H1 (cell line): Measurements from ENCODE around the gene SIX3. TPM values are rescaled to one million over a fixed set of nuclear protein-coding genes. Genes with fewer than 3 reads are reported as not detected.

ENCODE experiments used
- CTCF ChIA-PET: fragments of 300-600 bp; sonication (Branson Sonifier 250); formaldehyde crosslinking; loops from one replicate; lab custom pipeline; 2021; ENCODE audit not compliant: partially characterized antibody; lab: Charles Lee
- POLR2A ChIA-PET: fragments of 300-600 bp; sonication (Branson Sonifier 250); formaldehyde crosslinking; loops from one replicate; lab custom pipeline; 2021; ENCODE audit warnings: inconsistent platforms; ENCODE audit not compliant: partially characterized antibody; lab: Charles Lee
- DNase-seq, 2 experiments: peaks; one replicate each; pipeline versions ENCODE4 v3.0.0 to v3.0.0-alpha.2; 2010 to 2022; ENCODE audit warnings: low spot score in 2 of 2, low read depth in 1 of 2, mixed read lengths in 1 of 2
- FAIRE-seq: peaks from 2 replicates; lab custom pipeline; 2011; peaks lifted over from hg19 to GRCh38; lab: Jason Lieb, UNC
- H2AFZ ChIP-seq: 2 replicates; pipeline ENCODE4 v1.8.1; 2012; ENCODE audit warnings: low read length, inconsistent platforms
- H2AK5ac ChIP-seq: 2 replicates; pipeline ENCODE4 v1.6.1; 2013; ENCODE audit warnings: low read depth, low read length
- H2BK120ac ChIP-seq: replicated peaks from 2 replicates; pipeline ENCODE3; 2013; ENCODE audit warnings: low read depth, low read length, inconsistent platforms
- H2BK12ac ChIP-seq: 2 replicates; pipeline ENCODE4 v1.6.1; 2013; ENCODE audit warnings: low read depth, low read length
- H2BK15ac ChIP-seq: 2 replicates; pipeline ENCODE4 v1.6.1; 2013; ENCODE audit warnings: low read length
- H2BK20ac ChIP-seq: 2 replicates; pipeline ENCODE4 v1.6.1; 2013; ENCODE audit warnings: low read length
- H2BK5ac ChIP-seq: 2 replicates; pipeline ENCODE4 v1.6.1; 2013; ENCODE audit warnings: low read depth, low read length
- H3K14ac ChIP-seq: 2 replicates; pipeline ENCODE4 v1.6.1; 2013; ENCODE audit warnings: inconsistent platforms; ENCODE audit not compliant: insufficient read length
- H3K18ac ChIP-seq: 2 replicates; pipeline ENCODE4 v1.6.1; 2013; ENCODE audit warnings: low read length; ENCODE audit errors: extremely low read depth
- H3K23ac ChIP-seq: 2 replicates; pipeline ENCODE4 v1.6.1; 2013; ENCODE audit warnings: inconsistent platforms; ENCODE audit not compliant: insufficient read length
- H3K23me2 ChIP-seq: 2 replicates; pipeline ENCODE4 v1.6.1; 2013; ENCODE audit warnings: low read depth, low read length
- H3K27ac ChIP-seq: 2 replicates; pipeline ENCODE4 v1.6.1; 2011; ENCODE audit warnings: low read depth, low read length, inconsistent platforms
- H3K27me3 ChIP-seq, 4 experiments: replicated peaks in 1 of 4; 1 replicate in 1 of 4; 2 replicates in 3 of 4; pipeline versions ENCODE4 v1.6.1 to v1.8.1; 2011 to 2013; ENCODE audit warnings: low read length in 3 of 4, mild to moderate bottlenecking in 3 of 4, inconsistent platforms in 2 of 4, mixed read lengths in 2 of 4, moderate library complexity in 1 of 4; ENCODE audit not compliant: control insufficient read depth in 3 of 4, insufficient read depth in 3 of 4; ENCODE audit errors: extremely low read depth in 1 of 4
- H3K36me3 ChIP-seq, 4 experiments: 2 replicates each; pipeline versions ENCODE4 v1.6.1 to v1.8.1; 2011 to 2013; ENCODE audit warnings: mild to moderate bottlenecking in 4 of 4, low read length in 3 of 4, moderate library complexity in 2 of 4, control low read depth in 1 of 4, inconsistent platforms in 1 of 4; ENCODE audit not compliant: insufficient read depth in 4 of 4, control insufficient read depth in 2 of 4
- H3K4ac ChIP-seq: replicated peaks from 2 replicates; pipeline ENCODE3; 2013; ENCODE audit warnings: low read length, low read depth, mixed read lengths, inconsistent platforms; ENCODE audit not compliant: insufficient read length
- H3K4me1 ChIP-seq, 4 experiments: replicated peaks in 1 of 4; 1 replicate in 1 of 4; 2 replicates in 3 of 4; pipeline versions ENCODE4 v1.6.1 to v1.8.1; 2011 to 2013; ENCODE audit warnings: low read length in 3 of 4, inconsistent platforms in 2 of 4, mixed read lengths in 1 of 4; ENCODE audit not compliant: insufficient read depth in 4 of 4, control insufficient read depth in 3 of 4
- H3K4me2 ChIP-seq, 2 experiments: 2 replicates each; pipeline versions ENCODE4 v1.6.1 to v1.8.1; 2011 to 2013; ENCODE audit warnings: low read depth in 2 of 2, low read length in 2 of 2, control low read depth in 1 of 2, inconsistent platforms in 1 of 2, mild to moderate bottlenecking in 1 of 2; ENCODE audit not compliant: insufficient read depth in 1 of 2
- H3K4me3 ChIP-seq, 4 experiments: fragments of 200-600, 300-600 bp in 1 of 4; sonication (generic), shearing (Covaris generic), sonication (Bioruptor Twin) in 1 of 4; 2 replicates each; pipeline versions ENCODE4 v1.5.1 to v1.8.1; 2011 to 2016; ENCODE audit warnings: low read length in 4 of 4, low read depth in 3 of 4, control low read depth in 2 of 4, inconsistent platforms in 2 of 4, mild to moderate bottlenecking in 2 of 4, mixed read lengths in 1 of 4, moderate library complexity in 1 of 4; ENCODE audit not compliant: insufficient read depth in 2 of 4; ENCODE audit errors: extremely low read depth in 1 of 4
- H3K56ac ChIP-seq: replicated peaks from 2 replicates; pipeline ENCODE3; 2013; ENCODE audit warnings: low read depth, mild to moderate bottlenecking, mixed read lengths, low read length, inconsistent platforms; ENCODE audit not compliant: insufficient read length
- H3K79me1 ChIP-seq: 2 replicates; pipeline ENCODE4 v1.6.1; 2013; ENCODE audit warnings: low read depth, low read length, control low read depth
- H3K79me2 ChIP-seq, 2 experiments: 2 replicates each; pipeline versions ENCODE4 v1.6.1 to v1.8.1; 2012 to 2013; ENCODE audit warnings: low read length in 2 of 2, mild to moderate bottlenecking in 2 of 2, inconsistent platforms in 1 of 2; ENCODE audit not compliant: insufficient read depth in 2 of 2, control insufficient read depth in 1 of 2
- H3K9ac ChIP-seq, 4 experiments: replicated peaks in 1 of 4; 1 replicate in 1 of 4; 2 replicates in 3 of 4; pipeline versions ENCODE4 v1.6.1 to v1.8.1; 2011 to 2013; ENCODE audit warnings: low read depth in 3 of 4, low read length in 3 of 4, control low read depth in 2 of 4, mild to moderate bottlenecking in 2 of 4, moderate library complexity in 2 of 4, inconsistent platforms in 1 of 4; ENCODE audit errors: extremely low read depth in 1 of 4
- H3K9me3 ChIP-seq, 2 experiments: 2 replicates each; pipeline versions ENCODE4 v1.6.1 to v1.8.1; 2012 to 2013; ENCODE audit warnings: mild to moderate bottlenecking in 2 of 2, moderate library complexity in 2 of 2, control low read depth in 1 of 2, inconsistent platforms in 1 of 2, low read depth in 1 of 2, low read length in 1 of 2, mixed read lengths in 1 of 2; ENCODE audit not compliant: insufficient read depth in 2 of 2
- H4K20me1 ChIP-seq, 2 experiments: replicated peaks in 1 of 2; 2 replicates each; pipeline versions ENCODE3 to v1.8.1; 2011 to 2013; ENCODE audit warnings: inconsistent platforms in 2 of 2, low read length in 2 of 2, mild to moderate bottlenecking in 1 of 2; ENCODE audit not compliant: insufficient read depth in 2 of 2, control insufficient read depth in 1 of 2
- H4K5ac ChIP-seq: 2 replicates; pipeline ENCODE4 v1.6.1; 2013; ENCODE audit warnings: low read length, low read depth, mixed read lengths, inconsistent platforms; ENCODE audit not compliant: insufficient read length
- H4K8ac ChIP-seq: 2 replicates; pipeline ENCODE4 v1.8.0; 2013; ENCODE audit warnings: mild to moderate bottlenecking, moderate library complexity, low read length, inconsistent platforms; ENCODE audit not compliant: insufficient read depth; ENCODE audit errors: extremely low read depth
- H4K91ac ChIP-seq: replicated peaks from 2 replicates; pipeline ENCODE3; 2013; ENCODE audit warnings: low read length, mixed read lengths, inconsistent platforms; ENCODE audit not compliant: insufficient read length
- CEBPB ChIP-seq: IDR thresholded peaks from 2 replicates; pipeline ENCODE4 v1.6.1; 2012; ENCODE audit warnings: low read depth, low read length
- CHD2 ChIP-seq: IDR thresholded peaks from 2 replicates; pipeline ENCODE4 v1.6.1; 2012; ENCODE audit warnings: low read length, improper control_type of control experiment
- CTBP2 ChIP-seq: IDR thresholded peaks from 2 replicates; pipeline ENCODE4 v1.7.0; 2011; ENCODE audit warnings: borderline replicate concordance, mild to moderate bottlenecking, moderate library complexity, mixed read lengths, low read length; ENCODE audit not compliant: insufficient read depth, insufficient read length
- EGR1 ChIP-seq: IDR thresholded peaks from 2 replicates; pipeline ENCODE4 v1.6.1; 2011; ENCODE audit warnings: low read depth, low read length, borderline replicate concordance
- EP300 ChIP-seq, 2 experiments: IDR thresholded peaks; 1 replicate in 1 of 2; 2 replicates in 1 of 2; pipeline ENCODE4 v1.6.1; 2011 to 2012; ENCODE audit warnings: low read depth in 2 of 2, low read length in 2 of 2, mild to moderate bottlenecking in 2 of 2, borderline replicate concordance in 1 of 2, inconsistent platforms in 1 of 2, moderate library complexity in 1 of 2
- GTF2F1 ChIP-seq: IDR thresholded peaks from 2 replicates; pipeline ENCODE4 v1.6.1; 2012; ENCODE audit warnings: low read depth, low read length, improper control_type of control experiment, borderline replicate concordance
- MAX ChIP-seq: IDR thresholded peaks from 2 replicates; pipeline ENCODE4 v1.6.1; 2012; ENCODE audit warnings: inconsistent platforms
- POU5F1 ChIP-seq: IDR thresholded peaks from 2 replicates; pipeline ENCODE4 v1.6.1; 2011; ENCODE audit warnings: low read depth, mild to moderate bottlenecking, low read length, moderate library complexity
- RBBP5 ChIP-seq: IDR thresholded peaks from 2 replicates; pipeline ENCODE4 v1.7.1; 2012; ENCODE audit warnings: low read depth, mild to moderate bottlenecking, inconsistent platforms, low read length, moderate library complexity, borderline replicate concordance
- SAP30 ChIP-seq: fragments of 300-600 bp; sonication (generic); IDR thresholded peaks from 2 replicates; pipeline ENCODE4 v1.7.1; 2012; ENCODE audit warnings: low read length, moderate library complexity, mild to moderate bottlenecking, inconsistent platforms; ENCODE audit not compliant: insufficient read depth, insufficient replicate concordance
- SIRT6 ChIP-seq: IDR thresholded peaks from one replicate; pipeline ENCODE4 v1.7.1; 2012; ENCODE audit warnings: low read length, inconsistent platforms
- ZNF274 ChIP-seq: IDR thresholded peaks from 2 replicates; pipeline ENCODE4 v1.7.0; 2012; ENCODE audit warnings: low read length, borderline replicate concordance; ENCODE audit errors: extremely low read depth
- WGBS, 2 experiments: shearing (Covaris generic) in 1 of 2; methylation state at CpG; one replicate each; pipeline versions ENCODE4 v1.1.6 to v1.1.7; 2013 to 2015; ENCODE audit warnings: low lambda C conversion rate in 2 of 2, mixed read lengths in 2 of 2, inconsistent platforms in 1 of 2, low coverage in 1 of 2, missing lambda C conversion rate in 1 of 2; ENCODE audit not compliant: insufficient replicate concordance in 2 of 2, insufficient coverage in 1 of 2, insufficient read length in 1 of 2; ENCODE audit errors: extremely low coverage in 1 of 2, missing lambda C conversion rate in 1 of 2; 5-methylcytosine and 5-hydroxymethylcytosine counted together
- polyA plus RNA-seq, 7 experiments: library from polyadenylated mRNA; depleted of rRNA in 3 of 7; stranded (reverse) in 5 of 7; unstranded in 2 of 7; fragments of >200 nt in 5 of 7; fragments of 200-250 nt in 2 of 7; gene quantifications; 1 replicate in 5 of 7; 2 replicates in 1 of 7; 4 replicates in 1 of 7; pipeline versions ENCODE4 v1.2.1 to v1.2.3, GENCODE V29; 2011 to 2013; ENCODE audit warnings: missing spikeins in 2 of 7, mixed read lengths in 2 of 7
- total RNA-seq: library from RNA; stranded (reverse); fragmentation: NEBNext Ultra II Directional; extraction: Animal tissue kit (Norgen Biotek cat#: 25700); gene quantifications from 2 replicates; pipeline ENCODE4 v1.2.1, GENCODE V29; 2021

SIX3 gene
- total and polyA plus RNA-seq, 2 of the 8 experiments (the other 6 are each of a cell fraction or from before 2014, with no cell fraction given): 0.02 to 0.19 TPM

DNA sequence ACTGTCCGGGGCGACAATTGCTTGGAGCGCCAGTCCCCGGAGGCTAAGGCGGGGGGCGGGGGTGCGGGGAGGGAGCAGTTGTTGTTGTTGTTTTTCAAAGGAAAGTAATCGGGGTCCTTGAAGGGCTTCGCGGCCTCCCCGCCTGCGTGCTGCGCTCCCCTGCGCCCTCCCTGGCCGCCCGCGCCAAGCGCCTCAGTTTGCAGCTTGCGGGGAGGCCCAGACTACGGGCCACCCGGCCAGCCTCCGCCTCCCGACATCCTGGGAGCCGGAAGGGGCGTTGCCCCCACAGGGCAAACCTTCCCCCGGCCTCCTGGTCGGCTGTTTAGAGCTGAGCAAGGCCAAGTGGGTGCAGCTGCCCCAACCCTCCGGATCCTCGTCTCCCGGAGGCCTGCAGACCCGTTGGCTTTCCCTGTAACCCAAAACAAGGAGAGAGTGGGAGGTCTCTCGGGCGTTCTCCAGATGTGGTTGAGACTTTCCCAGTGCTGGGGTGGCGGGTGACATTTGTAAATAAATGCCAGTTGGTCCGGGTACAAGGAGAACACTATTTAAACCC, 3.7 kb upstream of the SIX3 start:
- Histone ChIP-seq H4K20me1 (peaks cover 5 to 11% of the 10 kb centered on the region in 2 experiments), H3K79me2 (no peaks in the 10 kb centered on the region), H3K4me3 (peak overlapping the region; percentile 41 to 63 (median 51)), H3K9me3 (no peaks in the 10 kb centered on the region), H2AFZ (no peak overlapping the region), H4K91ac (no peak overlapping the region), H2BK15ac (no peak overlapping the region), H2AK5ac (no peak overlapping the region), H4K5ac (no peak overlapping the region), H3K36me3 (peaks cover 0 to 6% (median 0%) of the 10 kb centered on the region in 4 experiments; a peak in 1 of 8 replicates), H3K18ac (peak overlapping the region; percentile 71), H2BK5ac (no peak overlapping the region), H3K27ac (no peak overlapping the region), H3K27me3 (peaks cover 76 to 99% (median 96%) of the 10 kb centered on the region in 4 experiments; a peak in 6 of 7 replicates), H3K14ac (no peak overlapping the region), H3K79me1 (no peaks in the 10 kb centered on the region), H2BK12ac (0 out of 2 replicates have a peak overlapping the region, but pooled peaks have one; percentile 96), H3K23me2 (peaks cover 35% of the 10 kb centered on the region; the same call in 1 of the 2 replicates), H2BK20ac (no peak overlapping the region), H3K4me1 (peaks cover 0 to 74% (median 50%) of the 10 kb centered on the region in 4 experiments; a peak in 6 of 7 replicates), H3K56ac (no peak overlapping the region), H3K23ac (no peak overlapping the region), H3K9ac (no peak overlapping the region), H3K4ac (no peak overlapping the region), H3K4me2 (peak overlapping the region; percentile 78 to 91), H4K8ac (no peak overlapping the region), H2BK120ac (no peak overlapping the region)
- POLR2A ChIA-PET: interaction anchor here (0.8 to 5.7 kb wide), 8 partner anchors 8 to 135 kb away, joined by 3 to 27 read pairs (median 4); partner anchors contain the start of gene SIX2
- 4% methylated on average over 22 of the region's 35 CpGs; no CpG with 5 or more reads in 1 of the 2 experiments for WGBS, 2 experiments
- CTCF ChIA-PET: interaction anchor here (0.7 to 3.7 kb wide), 14 partner anchors 9 to 275 kb away, joined by 3 to 22 read pairs (median 6); no protein-coding TSS in a partner anchor
- FAIRE-seq: no peak
- peak in 1 of 2 experiments; percentile 82 for DNase-seq
- TF ChIP-seq POU5F1 (no peak), SIRT6 (no peak), EP300 (IDR thresholded peaks at IDR 0.05; ENCODE audit: borderline replicate concordance in 1 of 2, low read depth in 2 of 2, low read length in 2 of 2) (no peak), CTBP2 (peak; percentile 82), CEBPB (no peak), RBBP5 (no peak; the same call in 1 of the 2 replicates), MAX (peak; percentile 69), SAP30 (no peak), CHD2 (no peak), EGR1 (peak; percentile 77; the same call in 1 of the 2 replicates), ZNF274 (no peak), GTF2F1 (no peak)
